ENCODE data around the gene ATP10A. TPM values are rescaled to one million over a fixed set of nuclear protein-coding genes. Genes with fewer than 3 reads are reported as not detected.

The ATP10A gene
- total RNA-seq, 1 donor from 2014 or later: 7.6 TPM

DNA sequence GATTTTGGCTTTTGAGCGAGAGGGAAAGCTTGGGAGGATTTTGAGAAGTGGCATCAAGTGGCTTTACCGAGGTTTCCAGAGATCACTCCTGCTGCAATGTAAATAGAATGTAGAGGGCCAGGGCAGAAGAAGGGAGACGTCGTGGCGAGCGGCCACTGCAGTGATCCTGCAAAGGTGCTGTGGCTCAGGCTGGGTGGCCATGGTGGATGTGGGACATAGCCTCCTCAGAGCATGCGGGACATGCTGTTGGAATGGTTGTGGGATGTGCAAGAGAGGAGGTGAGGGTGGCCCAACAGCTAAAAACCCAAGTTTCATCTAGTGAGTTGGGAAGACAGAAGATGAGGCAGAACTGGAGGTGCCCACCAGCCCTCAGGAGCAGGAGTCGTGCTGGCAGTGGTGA is 3.1 kb upstream of the ATP10A start:
- Histone ChIP-seq H3K4me3 (ENCODE audit: low read depth, low read length) (no peak overlapping the region), H3K36me3 (ENCODE audit: control insufficient read depth, insufficient read depth, low read length) (no peaks in the 10 kb centered on the region), H3K27me3 (ENCODE audit: control insufficient read depth, insufficient read depth, low read length) (no peaks in the 10 kb centered on the region)
- DNase-seq (ENCODE audit: low read depth): no peak
- TF ChIP-seq, protein P1, sequence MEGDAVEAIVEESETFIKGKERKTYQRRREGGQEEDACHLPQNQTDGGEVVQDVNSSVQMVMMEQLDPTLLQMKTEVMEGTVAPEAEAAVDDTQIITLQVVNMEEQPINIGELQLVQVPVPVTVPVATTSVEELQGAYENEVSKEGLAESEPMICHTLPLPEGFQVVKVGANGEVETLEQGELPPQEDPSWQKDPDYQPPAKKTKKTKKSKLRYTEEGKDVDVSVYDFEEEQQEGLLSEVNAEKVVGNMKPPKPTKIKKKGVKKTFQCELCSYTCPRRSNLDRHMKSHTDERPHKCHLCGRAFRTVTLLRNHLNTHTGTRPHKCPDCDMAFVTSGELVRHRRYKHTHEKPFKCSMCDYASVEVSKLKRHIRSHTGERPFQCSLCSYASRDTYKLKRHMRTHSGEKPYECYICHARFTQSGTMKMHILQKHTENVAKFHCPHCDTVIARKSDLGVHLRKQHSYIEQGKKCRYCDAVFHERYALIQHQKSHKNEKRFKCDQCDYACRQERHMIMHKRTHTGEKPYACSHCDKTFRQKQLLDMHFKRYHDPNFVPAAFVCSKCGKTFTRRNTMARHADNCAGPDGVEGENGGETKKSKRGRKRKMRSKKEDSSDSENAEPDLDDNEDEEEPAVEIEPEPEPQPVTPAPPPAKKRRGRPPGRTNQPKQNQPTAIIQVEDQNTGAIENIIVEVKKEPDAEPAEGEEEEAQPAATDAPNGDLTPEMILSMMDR (IDR thresholded peaks at IDR 0.05; ENCODE audit: insufficient read depth, low read length, poor library complexity, severe bottlenecking): no peak

DNA sequence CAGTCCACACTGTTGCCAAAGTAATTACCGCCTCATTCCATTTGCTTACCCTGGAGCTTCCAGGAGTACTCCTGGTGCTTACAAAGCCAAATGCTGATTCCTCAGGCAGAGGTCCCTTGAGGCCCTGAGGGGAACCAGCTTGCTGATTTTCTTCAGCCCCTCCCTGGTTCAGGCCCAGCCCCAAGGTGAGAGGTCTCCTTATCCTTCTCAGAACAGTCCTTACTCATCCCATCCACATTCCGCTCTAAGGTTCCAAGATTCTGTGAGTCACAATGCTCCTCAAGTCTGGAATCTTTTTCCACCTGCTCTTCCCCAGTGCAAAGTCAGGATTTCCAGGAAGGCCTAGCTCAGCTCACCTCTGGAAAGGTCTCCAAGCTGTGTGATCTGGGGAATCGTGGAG is 1.8 kb upstream of the ATP10A start:
- Histone ChIP-seq H3K4me3 (ENCODE audit: low read depth, low read length) (no peak overlapping the region), H3K27me3 (ENCODE audit: control insufficient read depth, insufficient read depth, low read length) (no peaks in the 10 kb centered on the region), H3K36me3 (ENCODE audit: control insufficient read depth, insufficient read depth, low read length) (no peaks in the 10 kb centered on the region)
- DNase-seq (ENCODE audit: low read depth): no peak
- TF ChIP-seq, protein P1 (IDR thresholded peaks at IDR 0.05; ENCODE audit: insufficient read depth, low read length, poor library complexity, severe bottlenecking): no peak

DNA sequence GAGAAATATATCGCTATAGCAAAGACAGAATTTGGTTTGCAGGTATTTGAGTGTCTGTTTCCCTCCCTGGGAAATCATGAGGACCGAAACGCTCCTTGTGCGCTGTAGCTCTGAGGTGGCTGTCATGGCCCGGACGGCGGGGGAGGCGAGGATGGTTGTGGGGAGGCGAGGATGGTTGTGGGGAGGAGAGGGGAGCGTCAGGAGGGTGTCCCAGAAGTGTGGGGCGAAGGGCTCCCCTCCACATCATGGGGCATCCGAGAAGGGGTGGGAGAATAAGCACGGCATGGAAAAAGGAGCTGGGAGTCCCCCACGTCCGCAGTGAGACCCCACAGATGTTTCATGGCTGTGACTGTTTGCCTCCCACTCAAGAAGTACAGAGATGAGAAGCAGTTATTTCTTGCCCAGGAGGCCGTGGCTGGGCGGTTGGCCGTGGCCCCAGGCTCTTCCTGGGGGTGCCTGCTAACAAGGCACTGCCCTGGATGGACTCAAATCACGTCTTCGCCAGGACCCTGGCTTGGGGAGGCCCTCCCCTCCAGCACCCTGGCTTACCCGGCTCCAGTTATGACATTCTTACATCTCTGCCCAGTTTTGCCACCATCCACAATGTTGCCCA is 947 bp upstream of the ATP10A start:
- DNase-seq (ENCODE audit: low read depth): no peak
- TF ChIP-seq, protein P1 (IDR thresholded peaks at IDR 0.05; ENCODE audit: insufficient read depth, low read length, poor library complexity, severe bottlenecking): no peak

DNA sequence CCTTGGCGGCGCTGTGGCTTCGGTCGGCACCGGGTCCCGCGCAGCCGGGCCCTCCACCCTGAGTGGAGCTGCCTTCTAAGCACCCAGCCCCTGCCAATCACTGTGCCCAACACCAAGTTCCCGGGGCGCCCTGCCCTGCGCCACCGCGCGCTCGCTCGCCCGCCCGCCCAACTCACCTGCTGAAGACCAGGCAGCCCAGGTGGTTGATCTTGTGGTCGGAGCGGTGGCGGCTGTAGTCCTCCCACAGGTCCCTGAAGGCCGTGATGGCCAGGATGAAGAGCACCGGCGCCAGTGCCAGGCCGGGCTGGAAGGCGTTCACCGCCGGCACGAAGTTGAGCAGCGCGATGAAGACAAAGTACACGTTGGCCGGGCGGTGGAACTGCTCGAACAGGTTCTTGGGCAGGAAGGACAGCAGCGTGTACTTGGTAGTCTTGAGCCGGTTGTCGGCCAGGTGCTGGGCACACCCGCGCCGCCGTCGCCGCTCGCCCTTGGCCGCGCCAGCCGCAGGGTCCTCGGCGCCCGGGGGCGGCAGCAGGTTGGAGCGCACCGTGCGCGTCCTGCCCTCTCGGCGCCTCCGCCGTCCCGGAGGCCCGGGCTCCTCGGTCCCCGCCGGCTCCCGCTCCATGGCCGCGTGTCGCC is 536 bp downstream of the ATP10A start:
- H3K4me3 ChIP-seq (ENCODE audit: low read depth, low read length): peak overlapping the region; percentile 73

More for the DNA sequence above, 947 bp upstream of the ATP10A start:
- peak overlapping the region; percentile 73 for H3K4me3 ChIP-seq (ENCODE audit: low read depth, low read length)
- H3K27me3 ChIP-seq (ENCODE audit: control insufficient read depth, insufficient read depth, low read length): no peaks in the 10 kb centered on the region
- H3K36me3 ChIP-seq (ENCODE audit: control insufficient read depth, insufficient read depth, low read length): no peaks in the 10 kb centered on the region

DNA sequence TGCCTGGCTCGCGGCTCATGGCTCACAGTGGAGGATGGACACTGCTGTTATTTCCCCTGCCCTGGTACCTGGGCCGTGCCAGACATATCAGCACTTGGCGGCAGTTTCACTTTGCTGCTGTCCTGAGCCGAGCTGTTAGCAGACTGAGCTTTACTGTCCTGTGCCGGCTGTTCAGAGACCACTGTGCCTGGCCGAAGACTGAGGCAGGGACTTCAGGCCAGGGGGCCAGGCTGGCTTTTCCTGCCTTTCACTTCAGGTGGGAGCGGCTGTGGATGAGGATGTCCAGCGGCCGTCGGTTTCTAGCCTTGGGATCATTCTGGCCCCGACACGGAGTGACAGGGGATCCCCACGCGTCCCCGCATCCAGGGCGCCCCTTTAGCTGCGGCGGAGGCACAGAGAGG is 1.1 kb downstream of the ATP10A start:
- Histone ChIP-seq H3K27me3 (ENCODE audit: control insufficient read depth, insufficient read depth, low read length) (no peaks in the 10 kb centered on the region), H3K36me3 (ENCODE audit: control insufficient read depth, insufficient read depth, low read length) (no peaks in the 10 kb centered on the region), H3K4me3 (ENCODE audit: low read depth, low read length) (peak overlapping the region; percentile 73)
- DNase-seq (ENCODE audit: low read depth): no peak
- TF ChIP-seq, protein P1 (IDR thresholded peaks at IDR 0.05; ENCODE audit: insufficient read depth, low read length, poor library complexity, severe bottlenecking): no peak

More for the DNA sequence above, 536 bp downstream of the ATP10A start:
- Histone ChIP-seq H3K36me3 (ENCODE audit: control insufficient read depth, insufficient read depth, low read length) (no peaks in the 10 kb centered on the region), H3K27me3 (ENCODE audit: control insufficient read depth, insufficient read depth, low read length) (no peaks in the 10 kb centered on the region)
- DNase-seq (ENCODE audit: low read depth): no peak
- TF ChIP-seq, protein P1 (IDR thresholded peaks at IDR 0.05; ENCODE audit: insufficient read depth, low read length, poor library complexity, severe bottlenecking): no peak

Data from kidney epithelial cell (primary cell).